AG09319 (cell line): Measurements from ENCODE around the gene C10orf105.

Experiments
- DNase-seq: peaks from one replicate; pipeline ENCODE4 v3.0.0-alpha.2; 2010; ENCODE audit warnings: low read depth; ENCODE audit errors: extremely low read depth
- TF ChIP-seq, protein P1 (sequence below): IDR thresholded peaks from 2 replicates; pipeline ENCODE4 v1.5.1; 2011; ENCODE audit warnings: low read depth, mild to moderate bottlenecking, inconsistent platforms, low read length, moderate library complexity

The C10orf105 gene

GRCh38 chr10:71719042-71719441, 536 bp downstream of the C10orf105 start:
- TF ChIP-seq, protein P1, sequence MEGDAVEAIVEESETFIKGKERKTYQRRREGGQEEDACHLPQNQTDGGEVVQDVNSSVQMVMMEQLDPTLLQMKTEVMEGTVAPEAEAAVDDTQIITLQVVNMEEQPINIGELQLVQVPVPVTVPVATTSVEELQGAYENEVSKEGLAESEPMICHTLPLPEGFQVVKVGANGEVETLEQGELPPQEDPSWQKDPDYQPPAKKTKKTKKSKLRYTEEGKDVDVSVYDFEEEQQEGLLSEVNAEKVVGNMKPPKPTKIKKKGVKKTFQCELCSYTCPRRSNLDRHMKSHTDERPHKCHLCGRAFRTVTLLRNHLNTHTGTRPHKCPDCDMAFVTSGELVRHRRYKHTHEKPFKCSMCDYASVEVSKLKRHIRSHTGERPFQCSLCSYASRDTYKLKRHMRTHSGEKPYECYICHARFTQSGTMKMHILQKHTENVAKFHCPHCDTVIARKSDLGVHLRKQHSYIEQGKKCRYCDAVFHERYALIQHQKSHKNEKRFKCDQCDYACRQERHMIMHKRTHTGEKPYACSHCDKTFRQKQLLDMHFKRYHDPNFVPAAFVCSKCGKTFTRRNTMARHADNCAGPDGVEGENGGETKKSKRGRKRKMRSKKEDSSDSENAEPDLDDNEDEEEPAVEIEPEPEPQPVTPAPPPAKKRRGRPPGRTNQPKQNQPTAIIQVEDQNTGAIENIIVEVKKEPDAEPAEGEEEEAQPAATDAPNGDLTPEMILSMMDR, result no peak

DNA sequence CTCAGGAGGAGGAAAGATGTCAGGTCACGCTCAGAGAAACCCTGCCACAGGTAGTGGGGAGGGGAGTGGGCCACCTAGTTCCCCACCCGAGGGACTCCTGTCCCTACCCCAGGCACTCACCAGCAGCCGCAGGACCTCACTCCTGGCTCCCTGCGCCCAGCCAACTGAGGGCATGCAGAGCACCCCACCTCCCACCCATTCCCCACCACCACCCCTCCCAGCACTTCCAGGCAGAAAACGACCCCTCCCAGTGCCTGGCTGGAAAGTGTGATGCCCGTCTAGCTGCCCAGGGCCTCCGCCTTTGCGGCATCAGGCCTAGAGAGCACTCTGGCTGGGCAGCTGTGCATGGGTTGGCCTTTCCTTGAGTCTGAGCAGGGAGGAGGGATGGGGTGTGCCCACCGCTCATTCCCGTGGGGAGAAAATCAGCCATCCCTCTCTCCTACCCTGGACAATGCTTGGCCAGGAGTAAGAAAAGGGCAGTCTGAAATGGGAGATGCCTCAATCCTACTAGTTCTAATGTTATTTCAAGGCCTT, 1.3 kb downstream of the C10orf105 start:
- TF ChIP-seq, protein P1, result no peak
- DNase-seq, result no peak

More at GRCh38 chr10:71719042-71719441, 536 bp downstream of the C10orf105 start:
- no peak for DNase-seq

- TF ChIP-seq, protein P1, result no peak
- no peak for DNase-seq
These were observed 2.0 kb downstream of the C10orf105 start for GRCh38 chr10:71717551-71717951.

- no peak for DNase-seq
- TF ChIP-seq, protein P1, result no peak
These were observed 2.5 kb downstream of the C10orf105 start for GRCh38 chr10:71717056-71717455.

DNA sequence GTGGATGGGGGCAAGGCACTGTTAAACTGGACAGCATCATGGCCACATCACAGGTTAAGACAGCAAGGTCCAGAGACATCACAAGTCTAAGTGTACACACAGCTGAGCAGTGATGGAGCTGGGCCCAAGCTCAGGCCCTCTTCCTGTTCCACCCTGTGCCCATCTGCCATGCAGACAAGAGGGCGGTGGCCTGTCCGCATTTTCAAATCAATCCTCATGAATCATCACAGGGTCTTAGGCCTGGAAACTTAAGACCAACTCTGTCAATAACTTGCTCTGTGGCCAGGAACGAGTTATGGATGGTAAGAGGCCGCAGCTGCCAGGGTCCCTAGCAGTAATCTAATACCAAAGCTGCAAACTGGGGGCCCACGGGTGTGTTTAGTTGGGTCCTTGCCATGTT, 3.2 kb downstream of the C10orf105 start:
- TF ChIP-seq, protein P1, result no peak
- DNase-seq, result no peak

DNA sequence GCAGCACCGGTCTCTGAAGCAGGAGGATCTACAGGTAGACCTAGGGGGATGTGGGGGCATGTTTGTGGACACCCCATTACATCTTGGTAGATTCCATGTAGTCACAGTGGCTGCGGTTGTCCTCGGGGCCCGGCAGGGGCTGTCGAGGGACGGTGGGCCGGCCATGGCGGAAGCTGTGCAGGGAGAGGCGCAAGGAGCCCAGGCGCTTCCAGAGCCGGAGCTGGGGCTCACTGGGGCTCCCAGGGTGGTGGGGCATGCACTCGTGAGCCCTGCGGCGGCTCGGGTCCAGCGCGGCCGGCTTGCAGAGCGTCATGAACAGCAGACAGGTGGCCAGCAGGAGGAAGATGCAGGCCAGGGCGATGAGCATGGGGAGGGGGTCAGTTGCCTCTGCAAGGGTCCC, 3.7 kb downstream of the C10orf105 start:
- DNase-seq, result no peak
- TF ChIP-seq, protein P1, result no peak

- no peak for DNase-seq
- TF ChIP-seq, protein P1, result no peak
These were observed 4.6 kb downstream of the C10orf105 start for GRCh38 chr10:71715026-71715425.
